Stimulated activated CD4-positive, alpha-beta T cell treated with anti-CD3 and anti-CD28 coated beads, Interleukin-2, amount 100 ng/mL, for 4 hours (primary cell): ENCODE results near the gene CIAO3.
"Not testable (repeated sequence)": the region's sequence is repeated elsewhere in the genome, so short reads cannot be mapped to it uniquely, and the experiment has no call there.

ENCODE experiments used
- DNase-seq: peaks from one replicate; pipeline ENCODE4 v3.0.0-alpha.2; 2020; ENCODE audit warnings: low read depth

Gene CIAO3

GRCh38 chr16:692356-693108 is 48.3 kb downstream of the CIAO3 start:
- DNase-seq = no peak

- not testable (repeated sequence) for DNase-seq
Measured at GRCh38 chr16:691242-691641, 49.6 kb downstream of the CIAO3 start.

GRCh38 chr16:689175-689897 is 51.5 kb downstream of the CIAO3 start:
- DNase-seq = no peak

GRCh38 chr16:687499-687898 is 53.3 kb downstream of the CIAO3 start:
- DNase-seq = no peak

- DNase-seq = no peak
Measured at GRCh38 chr16:686459-687260, 54.1 kb downstream of the CIAO3 start.

GRCh38 chr16:685967-686366 is 54.8 kb downstream of the CIAO3 start:
- DNase-seq = no peak

- no peak for DNase-seq
Measured at GRCh38 chr16:684961-685696, 55.7 kb downstream of the CIAO3 start.

- peak; percentile 95 for DNase-seq
Measured at GRCh38 chr16:684071-684794, 56.6 kb downstream of the CIAO3 start, which contains the start of gene JMJD8. Gene JMJD8, minus strand, starts transcription at chr16:684334. Its CDS starts 15 bp downstream, at chr16:684319.

GRCh38 chr16:683396-684070 is 57.3 kb downstream of the CIAO3 start:
- DNase-seq = no peak

GRCh38 chr16:682493-683395 is 58.1 kb downstream of the CIAO3 start:
- DNase-seq = no peak

- DNase-seq = no peak
Measured at GRCh38 chr16:681746-682427, 58.9 kb downstream of the CIAO3 start.

GRCh38 chr16:680967-681745 is 59.6 kb downstream of the CIAO3 start:
- no peak for DNase-seq

- no peak for DNase-seq
Measured at GRCh38 chr16:680625-680945, 60.2 kb downstream of the CIAO3 start.

- DNase-seq = peak; percentile 80
Measured at GRCh38 chr16:679814-680624, 60.8 kb downstream of the CIAO3 start, which contains the start of gene STUB1. Gene STUB1, plus strand, starts transcription at chr16:680410. Its CDS starts 116 bp downstream, at chr16:680526.
